ENCODE measurements around the gene METTL23. TPM values are rescaled to one million over a fixed set of nuclear protein-coding genes. Genes with fewer than 3 reads are reported as not detected.
"Not testable (repeated sequence)": the region's sequence is repeated elsewhere in the genome, so short reads cannot be mapped to it uniquely, and the experiment has no call there.

The METTL23 gene
- total RNA-seq, 4 donors from 2014 or later, result 33.6 to 58.3 (median 51.3) TPM

- intact Hi-C loops (cut with DNase I), result no loop called here
- TF ChIP-seq POLR2A (IDR thresholded peaks at IDR 0.05), result no peak
- TF ChIP-seq CTCF (IDR thresholded peaks at IDR 0.05), result no peak
Observed at GRCh38 chr17:76742958-76743357, 16.3 kb downstream of the METTL23 start.

GRCh38 chr17:76744747-76745146 is 18.1 kb downstream of the METTL23 start:
- WGBS, 2 donors, result 100% methylated on average over 2 of the region's 2 CpGs
- intact Hi-C loops (cut with DNase I), result no loop called here

More at GRCh38 chr17:76742958-76743357, 16.3 kb downstream of the METTL23 start:
- DNase-seq, result no peak
- no peak overlapping the region for H3K4me3 ChIP-seq (replicated peaks in 1 of 3)
- no peak overlapping the region for H3K27ac ChIP-seq
- H3K9me3 ChIP-seq, result no peaks in the 10 kb centered on the region
- peaks cover 8 to 10% of the 10 kb centered on the region in 2 donors for H3K4me1 ChIP-seq
- H3K27me3 ChIP-seq, result no peaks in the 10 kb centered on the region
- peaks cover 16 to 36% of the 10 kb centered on the region in 2 donors for H3K36me3 ChIP-seq

GRCh38 chr17:76745785-76746184 is 19.1 kb downstream of the METTL23 start:
- DNase-seq; intact Hi-C loops (cut with DNase I); H3K27me3 ChIP-seq; H3K4me1 ChIP-seq; H3K4me3 ChIP-seq (replicated peaks in 1 of 3); H3K27ac ChIP-seq; H3K9me3 ChIP-seq: not testable (repeated sequence)
- peaks cover 16 to 36% of the 10 kb centered on the region in 2 donors for H3K36me3 ChIP-seq
- 94 to 96% methylated on average over 6 of the region's 6 CpGs for WGBS, 2 donors

More at GRCh38 chr17:76744747-76745146, 18.1 kb downstream of the METTL23 start:
- no peaks in the 10 kb centered on the region for H3K27me3 ChIP-seq
- H3K9me3 ChIP-seq, result no peaks in the 10 kb centered on the region
- H3K27ac ChIP-seq, result no peak overlapping the region
- no peak for TF ChIP-seq POLR2A (IDR thresholded peaks at IDR 0.05)
- no peak for TF ChIP-seq CTCF (IDR thresholded peaks at IDR 0.05)
- H3K36me3 ChIP-seq, result peaks cover 16 to 36% of the 10 kb centered on the region in 2 donors
- no peak overlapping the region for H3K4me3 ChIP-seq (replicated peaks in 1 of 3)
- DNase-seq, result no peak
- H3K4me1 ChIP-seq, result no peaks in the 10 kb centered on the region

- intact Hi-C loops (cut with DNase I), result no loop called here
- WGBS, 2 donors, result 79 to 87% methylated on average over 9 of the region's 9 CpGs
Observed at GRCh38 chr17:76747716-76748363, 21.2 kb downstream of the METTL23 start.

GRCh38 chr17:76748657-76749056 is 22.0 kb downstream of the METTL23 start:
- DNase-seq, result no peak
- H3K27ac ChIP-seq, result no peak overlapping the region
- WGBS, 2 donors, result 94 to 97% methylated on average over 1 of the region's 1 CpG
- no peak overlapping the region for H3K4me3 ChIP-seq (replicated peaks in 1 of 3)
- H3K4me1 ChIP-seq, result no peaks in the 10 kb centered on the region
- intact Hi-C loops (cut with DNase I), result no loop called here
- H3K27me3 ChIP-seq, result no peaks in the 10 kb centered on the region
- H3K9me3 ChIP-seq, result no peaks in the 10 kb centered on the region
- H3K36me3 ChIP-seq, result peaks cover 12 to 23% of the 10 kb centered on the region in 2 donors
- no peak for TF ChIP-seq POLR2A (IDR thresholded peaks at IDR 0.05)

More at GRCh38 chr17:76747716-76748363, 21.2 kb downstream of the METTL23 start:
- TF ChIP-seq CTCF (IDR thresholded peaks at IDR 0.05) (no peak), POLR2A (IDR thresholded peaks at IDR 0.05) (no peak)
- Histone ChIP-seq H3K27me3 (no peaks in the 10 kb centered on the region), H3K4me3 (replicated peaks in 1 of 3) (no peak overlapping the region), H3K27ac (no peak overlapping the region), H3K36me3 (peaks cover 12 to 27% of the 10 kb centered on the region in 2 donors), H3K4me1 (no peaks in the 10 kb centered on the region), H3K9me3 (no peaks in the 10 kb centered on the region)
- no peak for DNase-seq

GRCh38 chr17:76751416-76751993 is 24.9 kb downstream of the METTL23 start:
- Histone ChIP-seq H3K27me3 (no peaks in the 10 kb centered on the region), H3K27ac (no peak overlapping the region), H3K4me1 (no peaks in the 10 kb centered on the region), H3K36me3 (peaks cover 0 to 8% of the 10 kb centered on the region in 2 donors), H3K4me3 (replicated peaks in 1 of 3) (no peak overlapping the region), H3K9me3 (no peaks in the 10 kb centered on the region)
- WGBS, 2 donors, result 89 to 95% methylated on average over 3 of the region's 3 CpGs
- no peak for DNase-seq
- TF ChIP-seq CTCF (IDR thresholded peaks at IDR 0.05) (no peak), POLR2A (IDR thresholded peaks at IDR 0.05) (no peak)
- intact Hi-C loops (cut with DNase I), result no loop called here

All from thyroid gland (tissue), 4 donors.